ENCODE data around the gene NXPE3.

- TF ChIP-seq POLR2A (IDR thresholded peaks at IDR 0.05; ENCODE audit: extremely low read depth, insufficient read length) (peak; percentile 90), CTCF (IDR thresholded peaks at IDR 0.05; ENCODE audit: low read depth, low read length) (no peak)
These were observed 70.0 kb downstream of the NXPE3 start, which contains the start of gene NFKBIZ for GRCh38 chr3:101848754-101849713.

Measured in NB4 (cell line).